Tibial artery (tissue), 4 donors: ENCODE measurements around the gene CFAP68.

Experiments used
- DNase-seq, 2 donors: peaks; one replicate each; pipeline ENCODE4 v3.0.0-alpha.2; 2019
- H3K27ac ChIP-seq, 2 donors: fragments of 200-600 bp; sonication (generic) in 1 of 2; 1 replicate in 1 of 2; 2 replicates in 1 of 2; pipeline ENCODE4 v1.5.1; 2018 to 2019; ENCODE audit warnings: mild to moderate bottlenecking in 1 of 2
- H3K27me3 ChIP-seq, 2 donors: fragments of 200-600 bp; sonication (generic) in 1 of 2; one replicate each; pipeline versions ENCODE4 v1.5.1 to v1.6.0; 2016 to 2019
- H3K36me3 ChIP-seq, 3 donors: fragments of 200-600 bp; sonication (generic) in 2 of 3; one replicate each; pipeline ENCODE4 v1.5.1; 2016 to 2019; ENCODE audit warnings: mild to moderate bottlenecking in 2 of 3
- H3K4me1 ChIP-seq, 4 donors: fragments of 200-600 bp; sonication (generic) in 2 of 4; 1 replicate in 3 of 4; 2 replicates in 1 of 4; pipeline ENCODE4 v1.5.1; 2016 to 2019
- H3K4me3 ChIP-seq, 2 donors: fragments of 200-600 bp; sonication (generic) in 1 of 2; 1 replicate in 1 of 2; 2 replicates in 1 of 2; pipeline ENCODE4 v1.5.1; 2018 to 2019; ENCODE audit warnings: mild to moderate bottlenecking in 2 of 2
- H3K9me3 ChIP-seq, 3 donors: fragments of 200-600 bp; sonication (generic) in 1 of 3; one replicate each; pipeline ENCODE4 v1.5.1; 2016 to 2019
- CTCF ChIP-seq, 2 experiments: fragments of 200-600 bp in 1 of 2; fragments of 450-650 bp in 1 of 2; IDR thresholded peaks; one replicate each; pipeline ENCODE4 v1.5.1; 2017 to 2019; ENCODE audit warnings: antibody characterized with exemption in 2 of 2, mild to moderate bottlenecking in 1 of 2, moderate library complexity in 1 of 2
- intact Hi-C: fragments of 100-400 bp; cut with DNase I; formaldehyde crosslinking; loops from one replicate; pipeline ENCODE4 v1.15.0; 2023; ENCODE audit warnings: low total_unique reads

The CFAP68 gene

GRCh38 chr11:111913031-111913861, 33.9 kb downstream of the CFAP68 start:
- peak in 1 of 2 donors; percentile 78 for DNase-seq

GRCh38 chr11:111913997-111914396, 34.7 kb downstream of the CFAP68 start:
- intact Hi-C loops: loop anchor here (2.0 kb wide), 1 partner anchor 13 kb away; no protein-coding TSS in a partner anchor
- Histone ChIP-seq H3K4me3 (peak overlapping the region; percentile 70 to 84), H3K36me3 (peaks cover under 1 to 12% (median 3%) of the 10 kb centered on the region in 3 donors), H3K27me3 (no peaks in the 10 kb centered on the region), H3K27ac (peak overlapping the region; percentile 92 to 98), H3K9me3 (no peaks in the 10 kb centered on the region), H3K4me1 (peaks cover 0 to 59% (median 16%) of the 10 kb centered on the region in 4 donors)
- peak; percentile 84 to 89 for DNase-seq
- TF ChIP-seq CTCF (IDR thresholded peaks at IDR 0.05): no peak

More at GRCh38 chr11:111913031-111913861, 33.9 kb downstream of the CFAP68 start:
- peak overlapping the region; percentile 70 to 84 for H3K4me3 ChIP-seq
- H3K36me3 ChIP-seq: peaks cover 6 to 18% (median 10%) of the 10 kb centered on the region in 3 donors
- H3K27ac ChIP-seq: peak overlapping the region; percentile 92 to 98
- no peaks in the 10 kb centered on the region for H3K27me3 ChIP-seq
- intact Hi-C loops: loop anchor here (2.0 kb wide), 1 partner anchor 14 kb away; no protein-coding TSS in a partner anchor
- no peak for TF ChIP-seq CTCF (IDR thresholded peaks at IDR 0.05)
- H3K4me1 ChIP-seq: peaks cover 0 to 59% (median 15%) of the 10 kb centered on the region in 4 donors
- no peaks in the 10 kb centered on the region for H3K9me3 ChIP-seq

GRCh38 chr11:111916768-111917167, 37.4 kb downstream of the CFAP68 start:
- H3K9me3 ChIP-seq: no peaks in the 10 kb centered on the region
- intact Hi-C loops: no loop called here
- no peak overlapping the region for H3K4me3 ChIP-seq
- TF ChIP-seq CTCF (IDR thresholded peaks at IDR 0.05): no peak
- H3K27ac ChIP-seq: peak overlapping the region in 1 of 2 donors; percentile 98
- no peak for DNase-seq
- H3K4me1 ChIP-seq: peaks cover 0 to 53% (median 18%) of the 10 kb centered on the region in 4 donors
- H3K27me3 ChIP-seq: no peaks in the 10 kb centered on the region
- peaks cover 0 to 5% (median 4%) of the 10 kb centered on the region in 3 donors for H3K36me3 ChIP-seq

- no peak for TF ChIP-seq CTCF (IDR thresholded peaks at IDR 0.05)
- no peak for DNase-seq
- peak overlapping the region in 1 of 2 donors; percentile 98 for H3K27ac ChIP-seq
- no peak overlapping the region for H3K4me3 ChIP-seq
- peaks cover 0 to 59% (median 21%) of the 10 kb centered on the region in 4 donors for H3K4me1 ChIP-seq
- peaks cover 0 to 5% (median 4%) of the 10 kb centered on the region in 3 donors for H3K36me3 ChIP-seq
- no peaks in the 10 kb centered on the region for H3K27me3 ChIP-seq
- H3K9me3 ChIP-seq: no peaks in the 10 kb centered on the region
- intact Hi-C loops: no loop called here
Measured at GRCh38 chr11:111917312-111917711, 38.0 kb downstream of the CFAP68 start.

GRCh38 chr11:111917788-111918187, 38.4 kb downstream of the CFAP68 start:
- Histone ChIP-seq H3K36me3 (peaks cover 0 to 5% (median 4%) of the 10 kb centered on the region in 3 donors), H3K27ac (peak overlapping the region; percentile 37 to 98), H3K9me3 (no peaks in the 10 kb centered on the region), H3K4me3 (no peak overlapping the region), H3K27me3 (no peaks in the 10 kb centered on the region), H3K4me1 (peaks cover 0 to 63% (median 23%) of the 10 kb centered on the region in 4 donors)
- intact Hi-C loops: no loop called here
- no peak for TF ChIP-seq CTCF (IDR thresholded peaks at IDR 0.05)
- no peak for DNase-seq
